Nephron progenitor cell (in vitro differentiated cells): ENCODE results near the gene RAP2B.
"Not testable (repeated sequence)": the region's sequence is repeated elsewhere in the genome, so short reads cannot be mapped to it uniquely, and the experiment has no call there.

Source experiments
- DNase-seq: peaks from one replicate; pipeline ENCODE4 v3.0.0; 2021
- H3K27ac Mint-ChIP-seq: 2 replicates; pipeline ENCODE4 v1.8.0; 2021; ENCODE audit warnings: mild to moderate bottlenecking, moderate library complexity, mixed read lengths
- H3K27me3 Mint-ChIP-seq: 2 replicates; pipeline ENCODE4 v1.8.0; 2021; ENCODE audit warnings: mild to moderate bottlenecking, low read depth, mixed read lengths; ENCODE audit not compliant: poor library complexity
- H3K36me3 Mint-ChIP-seq: 2 replicates; pipeline ENCODE4 v1.8.0; 2021; ENCODE audit warnings: low read depth, mixed read lengths
- H3K4me1 Mint-ChIP-seq: 2 replicates; pipeline ENCODE4 v1.8.0; 2021; ENCODE audit warnings: mixed read lengths
- H3K4me3 Mint-ChIP-seq: 2 replicates; pipeline ENCODE4 v1.8.0; 2021; ENCODE audit warnings: mild to moderate bottlenecking, moderate library complexity, mixed read lengths
- H3K9me3 Mint-ChIP-seq: 2 replicates; pipeline ENCODE4 v1.8.0; 2021; ENCODE audit warnings: mild to moderate bottlenecking, moderate library complexity, mixed read lengths
- CTCF ChIP-seq: fragments of 200-600 bp; sonication (generic); IDR thresholded peaks from 2 replicates; pipeline ENCODE4 v1.5.0; 2021; ENCODE audit warnings: antibody characterized with exemption

Gene RAP2B

GRCh38 chr3:153144071-153144470 is 18.0 kb upstream of the RAP2B start:
- Mint-ChIP-seq H3K4me1 (no peaks in the 10 kb centered on the region), H3K4me3 (no peak overlapping the region), H3K27me3 (no peaks in the 10 kb centered on the region), H3K27ac (no peak overlapping the region), H3K36me3 (no peaks in the 10 kb centered on the region), H3K9me3 (peaks cover 8% of the 10 kb centered on the region)
- no peak for DNase-seq
- no peak for TF ChIP-seq CTCF

- Mint-ChIP-seq H3K9me3 (peaks cover 12% of the 10 kb centered on the region), H3K4me3 (no peak overlapping the region), H3K36me3 (no peaks in the 10 kb centered on the region), H3K27ac (no peak overlapping the region), H3K4me1 (no peaks in the 10 kb centered on the region), H3K27me3 (no peaks in the 10 kb centered on the region)
- TF ChIP-seq CTCF: no peak
- DNase-seq: no peak
Measured at GRCh38 chr3:153144779-153145178, 17.2 kb upstream of the RAP2B start.

GRCh38 chr3:153145454-153145853 is 16.6 kb upstream of the RAP2B start:
- H3K36me3 Mint-ChIP-seq: no peaks in the 10 kb centered on the region
- no peak for TF ChIP-seq CTCF
- H3K27ac Mint-ChIP-seq: no peak overlapping the region
- peaks cover 12% of the 10 kb centered on the region for H3K9me3 Mint-ChIP-seq
- no peak overlapping the region for H3K4me3 Mint-ChIP-seq
- H3K27me3 Mint-ChIP-seq: no peaks in the 10 kb centered on the region
- DNase-seq: no peak
- no peaks in the 10 kb centered on the region for H3K4me1 Mint-ChIP-seq

GRCh38 chr3:153146191-153147053 is 15.6 kb upstream of the RAP2B start:
- no peak for DNase-seq
- Mint-ChIP-seq H3K27me3 (no peaks in the 10 kb centered on the region), H3K9me3 (peaks cover 12% of the 10 kb centered on the region), H3K4me1 (no peaks in the 10 kb centered on the region), H3K4me3 (no peak overlapping the region), H3K36me3 (no peaks in the 10 kb centered on the region), H3K27ac (no peak overlapping the region)
- TF ChIP-seq CTCF: no peak

GRCh38 chr3:153150991-153151390 is 11.0 kb upstream of the RAP2B start:
- Mint-ChIP-seq H3K4me1 (no peaks in the 10 kb centered on the region), H3K36me3 (no peaks in the 10 kb centered on the region), H3K4me3 (no peak overlapping the region), H3K27ac (no peak overlapping the region), H3K27me3 (no peaks in the 10 kb centered on the region), H3K9me3 (peaks cover 12% of the 10 kb centered on the region)
- no peak for DNase-seq
- TF ChIP-seq CTCF: no peak

- not testable (repeated sequence) for H3K9me3 Mint-ChIP-seq, DNase-seq, H3K4me3 Mint-ChIP-seq, H3K27me3 Mint-ChIP-seq, H3K27ac Mint-ChIP-seq, H3K36me3 Mint-ChIP-seq
- H3K4me1 Mint-ChIP-seq: peaks cover 12% of the 10 kb centered on the region
Measured at GRCh38 chr3:153155786-153156185, 6.2 kb upstream of the RAP2B start.
